BLaER1 treated with 17β-estradiol and CSF1 and Interleukin-3, amounts not matched to agents 10 nM and 100 nM (cell line): Measurements from ENCODE around the gene GMDS.

Source experiments
- H3K27ac ChIP-seq, 11 experiments: shearing (Covaris generic); formaldehyde crosslinking; 2 replicates each; pipeline ENCODE4 v1.8.1; 2022
- H3K27me3 ChIP-seq, 11 experiments: shearing (Covaris generic); formaldehyde crosslinking; 2 replicates each; pipeline ENCODE4 v1.8.1; 2022
- H3K36me3 ChIP-seq, 11 experiments: shearing (Covaris generic); formaldehyde crosslinking; 2 replicates each; pipeline ENCODE4 v1.8.1; 2022
- H3K4me1 ChIP-seq, 10 experiments: shearing (Covaris generic); formaldehyde crosslinking; 2 replicates each; pipeline ENCODE4 v1.8.1; 2022
- H3K4me2 ChIP-seq, 11 experiments: shearing (Covaris generic); formaldehyde crosslinking; 2 replicates each; pipeline ENCODE4 v1.8.1; 2022
- H3K4me3 ChIP-seq, 10 experiments: shearing (Covaris generic); formaldehyde crosslinking; 2 replicates each; pipeline ENCODE4 v1.8.1; 2022
- H3K9ac ChIP-seq, 11 experiments: shearing (Covaris generic); formaldehyde crosslinking; 2 replicates each; pipeline ENCODE4 v1.8.1; 2022
- H3K9me3 ChIP-seq, 11 experiments: shearing (Covaris generic); formaldehyde crosslinking; replicated peaks in 1 of 11; 2 replicates each; pipeline ENCODE4 v1.8.1; 2022
- H4K20me1 ChIP-seq, 11 experiments: shearing (Covaris generic); formaldehyde crosslinking; 2 replicates each; pipeline ENCODE4 v1.8.1; 2022
- Cebpa-rat ChIP-seq, 11 experiments: shearing (Covaris generic); IDR thresholded peaks; 2 replicates each; pipeline ENCODE4 v1.8.1; 2022

The GMDS gene

DNA sequence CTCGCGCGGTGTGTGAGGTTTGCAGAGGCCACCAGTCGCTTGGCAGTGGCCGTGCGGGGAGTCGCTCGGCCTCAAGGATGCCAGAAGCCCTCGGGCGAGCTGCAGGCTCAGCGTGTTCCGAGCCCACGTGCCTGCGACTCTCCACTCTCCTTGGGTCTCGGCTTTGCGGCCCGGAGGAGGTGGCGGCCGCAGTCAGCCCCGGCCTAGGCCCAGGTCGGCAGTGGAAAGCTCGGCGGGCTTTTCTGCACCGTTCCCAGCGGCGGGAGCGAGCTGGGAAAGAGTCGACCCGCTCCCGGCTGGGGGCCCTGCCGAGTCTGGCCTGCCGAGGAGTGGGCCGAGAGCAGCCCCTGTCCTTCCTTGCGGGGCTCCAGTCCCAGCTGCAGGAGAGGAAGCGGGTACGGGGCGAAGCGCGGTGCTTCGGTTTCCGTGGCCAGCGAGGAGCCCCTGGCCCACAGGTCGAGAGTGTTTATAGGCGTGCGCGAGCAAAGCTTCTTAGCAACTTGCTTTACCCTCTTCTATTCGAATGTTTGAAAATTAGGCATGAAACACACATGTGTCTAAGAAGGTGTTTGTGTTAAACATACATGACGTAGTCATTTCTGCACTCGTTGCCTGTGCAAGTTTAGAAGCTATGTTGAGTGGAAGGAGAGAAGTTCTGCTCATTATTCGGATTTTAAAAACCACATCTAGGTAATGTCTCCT is 630.1 kb downstream of the GMDS start:
- Histone ChIP-seq H3K9ac (no peak overlapping the region), H3K4me1 (peaks cover 10 to 24% (median 12%) of the 10 kb centered on the region in 10 experiments), H3K9me3 (peaks cover 8 to 43% (median 24%) of the 10 kb centered on the region in 11 experiments; a peak in 21 of 22 replicates), H3K27me3 (peaks cover 82 to 100% (median 96%) of the 10 kb centered on the region in 11 experiments), H3K4me3 (0 out of 20 replicates have a peak overlapping the region, but pooled peaks of 1 of the 10 experiments have one; percentile 21), H3K27ac (no peak overlapping the region), H3K36me3 (no peaks in the 10 kb centered on the region), H4K20me1 (peaks cover 0 to 68% (median 46%) of the 10 kb centered on the region in 11 experiments; a peak in 18 of 22 replicates), H3K4me2 (peak overlapping the region in 2 of 11 experiments; percentile 24 to 44; a peak in 3 of 22 replicates)
- TF ChIP-seq Cebpa-rat (IDR thresholded peaks at IDR 0.05): no peak

DNA sequence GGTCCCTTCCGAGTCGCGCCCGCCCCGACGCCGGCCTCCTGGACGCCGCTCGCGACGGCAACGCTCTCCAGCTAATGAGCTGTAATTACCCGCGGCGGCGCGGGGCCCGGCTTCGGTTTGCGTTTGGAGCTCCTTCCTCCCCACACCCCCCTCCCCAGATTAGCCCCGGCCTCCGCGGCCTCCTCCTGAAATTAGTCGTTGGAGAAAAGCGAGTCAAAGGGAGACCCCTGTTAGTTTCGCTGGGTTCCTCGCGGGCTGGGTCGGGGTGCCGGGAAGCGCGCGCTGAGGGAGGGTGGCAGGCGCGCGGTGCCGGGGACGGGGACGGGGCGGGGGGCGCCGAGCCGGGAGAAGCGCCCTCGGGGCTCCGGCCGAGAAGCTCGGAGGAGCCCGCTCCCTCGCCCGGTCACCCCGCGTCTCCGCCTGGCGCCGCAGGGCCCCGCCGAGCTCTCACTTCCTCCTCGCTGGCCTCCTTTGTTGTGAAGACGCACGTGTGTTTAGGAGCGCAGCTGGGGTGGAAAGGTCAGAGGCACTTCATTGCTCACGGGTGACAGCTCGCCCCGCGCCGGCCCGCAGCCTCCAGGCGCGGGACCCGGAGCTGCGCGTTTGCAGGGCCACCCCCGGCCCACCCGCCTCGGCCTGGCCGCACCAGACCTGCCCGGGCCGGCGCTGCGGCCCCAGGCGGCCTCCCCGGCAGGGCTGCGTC is 630.8 kb downstream of the GMDS start:
- Histone ChIP-seq H3K4me2 (peak overlapping the region in 6 of 11 experiments; percentile 0 to 53 (median 38); a peak in 9 of 22 replicates), H3K27ac (no peak overlapping the region), H3K27me3 (peaks cover 89 to 100% (median 97%) of the 10 kb centered on the region in 11 experiments), H3K9me3 (peaks cover under 1 to 37% (median 19%) of the 10 kb centered on the region in 11 experiments; a peak in 20 of 22 replicates), H3K4me1 (peaks cover 10 to 26% (median 14%) of the 10 kb centered on the region in 10 experiments), H3K36me3 (no peaks in the 10 kb centered on the region), H3K9ac (no peak overlapping the region), H3K4me3 (peak overlapping the region in 2 of 10 experiments; percentile 21 to 38; a peak in 1 of 20 replicates), H4K20me1 (peaks cover 0 to 69% (median 47%) of the 10 kb centered on the region in 11 experiments; a peak in 18 of 22 replicates)
- TF ChIP-seq Cebpa-rat (IDR thresholded peaks at IDR 0.05): no peak

DNA sequence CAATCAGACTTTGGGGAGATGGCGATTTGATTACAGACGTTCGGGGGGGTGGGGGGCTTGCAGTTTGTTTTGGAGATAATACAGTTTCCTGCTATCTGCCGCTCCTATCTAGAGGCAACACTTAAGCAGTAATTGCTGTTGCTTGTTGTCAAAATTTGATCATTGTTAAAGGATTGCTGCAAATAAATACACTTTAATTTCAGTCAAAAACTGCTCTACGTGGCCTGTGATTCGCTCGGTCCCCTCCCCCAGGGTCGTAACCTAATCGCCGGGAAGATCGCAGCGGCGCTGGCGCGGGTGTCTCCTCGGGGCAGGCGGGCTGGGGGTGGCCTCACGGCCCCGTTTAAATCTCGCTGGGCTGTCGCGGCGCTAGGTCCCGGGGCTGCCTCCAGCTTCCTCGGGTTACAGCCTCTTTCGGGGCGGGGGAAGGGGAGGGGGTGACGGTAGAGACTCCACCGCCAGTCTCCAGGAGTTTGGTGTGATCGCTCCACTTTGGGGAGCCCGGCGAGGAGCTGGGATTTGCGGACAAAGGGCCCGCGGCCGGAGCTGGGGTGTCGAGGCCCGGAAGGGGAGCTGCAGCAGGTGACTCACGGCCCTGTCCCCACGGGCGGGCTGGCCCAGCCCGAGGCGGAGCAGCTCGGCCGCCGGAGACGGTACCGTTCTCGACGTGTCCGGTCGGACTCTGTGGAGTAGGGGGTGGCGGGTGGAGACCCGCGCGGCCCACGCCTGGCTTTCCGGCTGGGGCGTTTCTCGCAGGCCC is 631.5 kb downstream of the GMDS start:
- H4K20me1 ChIP-seq: peaks cover 0 to 75% (median 54%) of the 10 kb centered on the region in 11 experiments; a peak in 18 of 22 replicates
- H3K9me3 ChIP-seq: peaks cover 0 to 33% (median 16%) of the 10 kb centered on the region in 11 experiments; a peak in 19 of 22 replicates
- peak overlapping the region in 2 of 10 experiments; percentile 21 to 38; a peak in 1 of 20 replicates for H3K4me3 ChIP-seq
- H3K4me2 ChIP-seq: peak overlapping the region in 5 of 11 experiments; percentile 0 to 53 (median 33); a peak in 6 of 22 replicates
- no peaks in the 10 kb centered on the region for H3K36me3 ChIP-seq
- H3K9ac ChIP-seq: no peak overlapping the region
- H3K27me3 ChIP-seq: peaks cover 95 to 100% (median 100%) of the 10 kb centered on the region in 11 experiments
- TF ChIP-seq Cebpa-rat (IDR thresholded peaks at IDR 0.05): no peak
- no peak overlapping the region for H3K27ac ChIP-seq
- peaks cover 17 to 33% (median 21%) of the 10 kb centered on the region in 10 experiments for H3K4me1 ChIP-seq

DNA sequence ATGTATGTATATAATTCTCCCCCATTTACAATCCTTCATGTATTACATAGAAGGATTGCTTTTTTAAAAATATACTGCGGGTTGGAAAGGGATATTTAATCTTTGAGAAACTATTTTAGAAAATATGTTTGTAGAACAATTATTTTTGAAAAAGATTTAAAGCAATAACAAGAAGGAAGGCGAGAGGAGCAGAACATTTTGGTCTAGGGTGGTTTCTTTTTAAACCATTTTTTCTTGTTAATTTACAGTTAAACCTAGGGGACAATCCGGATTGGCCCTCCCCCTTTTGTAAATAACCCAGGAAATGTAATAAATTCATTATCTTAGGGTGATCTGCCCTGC is 632.1 kb downstream of the GMDS start:
- TF ChIP-seq Cebpa-rat (IDR thresholded peaks at IDR 0.05): no peak
- H3K4me1 ChIP-seq: peaks cover 20 to 38% (median 27%) of the 10 kb centered on the region in 10 experiments
- no peak overlapping the region for H3K4me2 ChIP-seq
- H3K9me3 ChIP-seq: peaks cover 0 to 33% (median 16%) of the 10 kb centered on the region in 11 experiments; a peak in 19 of 22 replicates
- peaks cover 99 to 100% (median 100%) of the 10 kb centered on the region in 11 experiments for H3K27me3 ChIP-seq
- peaks cover 0 to 75% (median 60%) of the 10 kb centered on the region in 11 experiments; a peak in 18 of 22 replicates for H4K20me1 ChIP-seq
- H3K9ac ChIP-seq: no peak overlapping the region
- H3K36me3 ChIP-seq: no peaks in the 10 kb centered on the region
- H3K4me3 ChIP-seq: no peak overlapping the region
- H3K27ac ChIP-seq: no peak overlapping the region

DNA sequence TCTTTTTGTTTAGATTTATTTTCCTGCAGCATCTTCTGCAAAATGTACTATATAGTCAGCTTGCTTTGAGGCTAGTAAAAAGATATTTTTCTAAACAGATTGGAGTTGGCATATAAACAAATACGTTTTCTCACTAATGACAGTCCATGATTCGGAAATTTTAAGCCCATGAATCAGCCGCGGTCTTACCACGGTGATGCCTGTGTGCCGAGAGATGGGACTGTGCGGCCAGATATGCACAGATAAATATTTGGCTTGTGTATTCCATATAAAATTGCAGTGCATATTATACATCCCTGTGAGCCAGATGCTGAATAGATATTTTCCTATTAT is 632.5 kb downstream of the GMDS start:
- TF ChIP-seq Cebpa-rat (IDR thresholded peaks at IDR 0.05): no peak
- peaks cover 0 to 78% (median 63%) of the 10 kb centered on the region in 11 experiments; a peak in 19 of 22 replicates for H4K20me1 ChIP-seq
- H3K9me3 ChIP-seq: peaks cover 0 to 33% (median 16%) of the 10 kb centered on the region in 11 experiments; a peak in 19 of 22 replicates
- H3K27me3 ChIP-seq: peaks cover 99 to 100% (median 100%) of the 10 kb centered on the region in 11 experiments
- H3K4me3 ChIP-seq: no peak overlapping the region
- H3K4me1 ChIP-seq: peaks cover 20 to 41% (median 30%) of the 10 kb centered on the region in 10 experiments
- no peak overlapping the region for H3K4me2 ChIP-seq
- no peak overlapping the region for H3K9ac ChIP-seq
- no peak overlapping the region for H3K27ac ChIP-seq
- no peaks in the 10 kb centered on the region for H3K36me3 ChIP-seq

DNA sequence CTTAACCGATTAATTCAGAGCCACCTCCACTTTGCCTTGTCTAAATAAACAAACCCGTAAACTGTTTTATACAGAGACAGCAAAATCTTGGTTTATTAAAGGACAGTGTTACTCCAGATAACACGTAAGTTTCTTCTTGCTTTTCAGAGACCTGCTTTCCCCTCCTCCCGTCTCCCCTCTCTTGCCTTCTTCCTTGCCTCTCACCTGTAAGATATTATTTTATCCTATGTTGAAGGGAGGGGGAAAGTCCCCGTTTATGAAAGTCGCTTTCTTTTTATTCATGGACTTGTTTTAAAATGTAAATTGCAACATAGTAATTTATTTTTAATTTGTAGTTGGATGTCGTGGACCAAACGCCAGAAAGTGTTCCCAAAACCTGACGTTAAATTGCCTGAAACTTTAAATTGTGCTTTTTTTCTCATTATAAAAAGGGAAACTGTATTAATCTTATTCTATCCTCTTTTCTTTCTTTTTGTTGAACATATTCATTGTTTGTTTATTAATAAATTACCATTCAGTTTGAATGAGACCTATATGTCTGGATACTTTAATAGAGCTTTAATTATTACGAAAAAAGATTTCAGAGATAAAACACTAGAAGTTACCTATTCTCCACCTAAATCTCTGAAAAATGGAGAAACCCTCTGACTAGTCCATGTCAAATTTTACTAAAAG is 633.0 kb downstream of the GMDS start:
- Histone ChIP-seq H3K9ac (no peak overlapping the region), H3K4me2 (peak overlapping the region; percentile 88 to 96 (median 94); a peak in 21 of 22 replicates), H4K20me1 (peaks cover 0 to 83% (median 68%) of the 10 kb centered on the region in 11 experiments; a peak in 19 of 22 replicates), H3K27me3 (peaks cover 99 to 100% (median 100%) of the 10 kb centered on the region in 11 experiments), H3K36me3 (no peaks in the 10 kb centered on the region), H3K4me1 (peaks cover 20 to 46% (median 35%) of the 10 kb centered on the region in 10 experiments), H3K27ac (no peak overlapping the region), H3K4me3 (peak overlapping the region in 7 of 10 experiments; percentile 51 to 67 (median 62); a peak in 11 of 20 replicates), H3K9me3 (peaks cover 0 to 33% (median 16%) of the 10 kb centered on the region in 11 experiments; a peak in 19 of 22 replicates)
- TF ChIP-seq Cebpa-rat (IDR thresholded peaks at IDR 0.05): no peak

DNA sequence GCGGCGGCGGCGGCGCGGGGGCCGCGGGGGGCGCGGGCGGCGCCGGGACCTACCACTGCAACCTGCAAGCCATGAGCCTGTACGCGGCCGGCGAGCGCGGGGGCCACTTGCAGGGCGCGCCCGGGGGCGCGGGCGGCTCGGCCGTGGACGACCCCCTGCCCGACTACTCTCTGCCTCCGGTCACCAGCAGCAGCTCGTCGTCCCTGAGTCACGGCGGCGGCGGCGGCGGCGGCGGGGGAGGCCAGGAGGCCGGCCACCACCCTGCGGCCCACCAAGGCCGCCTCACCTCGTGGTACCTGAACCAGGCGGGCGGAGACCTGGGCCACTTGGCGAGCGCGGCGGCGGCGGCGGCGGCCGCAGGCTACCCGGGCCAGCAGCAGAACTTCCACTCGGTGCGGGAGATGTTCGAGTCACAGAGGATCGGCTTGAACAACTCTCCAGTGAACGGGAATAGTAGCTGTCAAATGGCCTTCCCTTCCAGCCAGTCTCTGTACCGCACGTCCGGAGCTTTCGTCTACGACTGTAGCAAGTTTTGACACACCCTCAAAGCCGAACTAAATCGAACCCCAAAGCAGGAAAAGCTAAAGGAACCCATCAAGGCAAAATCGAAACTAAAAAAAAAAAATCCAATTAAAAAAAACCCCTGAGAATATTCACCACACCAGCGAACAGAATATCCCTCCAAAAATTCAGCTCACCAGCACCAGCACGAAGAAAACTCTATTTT is 633.7 kb downstream of the GMDS start:
- peaks cover 0 to 90% (median 75%) of the 10 kb centered on the region in 11 experiments; a peak in 19 of 22 replicates for H4K20me1 ChIP-seq
- peaks cover 99 to 100% (median 100%) of the 10 kb centered on the region in 11 experiments for H3K27me3 ChIP-seq
- H3K9me3 ChIP-seq: peaks cover 0 to 33% (median 16%) of the 10 kb centered on the region in 11 experiments; a peak in 19 of 22 replicates
- H3K4me3 ChIP-seq: peak overlapping the region; percentile 42 to 67 (median 61)
- no peak overlapping the region for H3K27ac ChIP-seq
- peaks cover 25 to 51% (median 40%) of the 10 kb centered on the region in 10 experiments for H3K4me1 ChIP-seq
- peak overlapping the region; percentile 88 to 96 (median 94) for H3K4me2 ChIP-seq
- H3K36me3 ChIP-seq: no peaks in the 10 kb centered on the region
- H3K9ac ChIP-seq: peak overlapping the region in 3 of 11 experiments; percentile 6 to 45 (median 13); a peak in 3 of 22 replicates
- TF ChIP-seq Cebpa-rat (IDR thresholded peaks at IDR 0.05): no peak
